GM21737 (cell line): ENCODE results near the gene MTTP.
"Not testable (repeated sequence)": the region's sequence is repeated elsewhere in the genome, so short reads cannot be mapped to it uniquely, and the experiment has no call there.

Experiments
- ATAC-seq: cut with Tn5 transposase; IDR thresholded peaks from one replicate; pipeline ENCODE4 v1.9.1; 2021; ENCODE audit warnings: mild to moderate bottlenecking, moderate library complexity; ENCODE audit not compliant: unreplicated experiment

The MTTP gene

DNA sequence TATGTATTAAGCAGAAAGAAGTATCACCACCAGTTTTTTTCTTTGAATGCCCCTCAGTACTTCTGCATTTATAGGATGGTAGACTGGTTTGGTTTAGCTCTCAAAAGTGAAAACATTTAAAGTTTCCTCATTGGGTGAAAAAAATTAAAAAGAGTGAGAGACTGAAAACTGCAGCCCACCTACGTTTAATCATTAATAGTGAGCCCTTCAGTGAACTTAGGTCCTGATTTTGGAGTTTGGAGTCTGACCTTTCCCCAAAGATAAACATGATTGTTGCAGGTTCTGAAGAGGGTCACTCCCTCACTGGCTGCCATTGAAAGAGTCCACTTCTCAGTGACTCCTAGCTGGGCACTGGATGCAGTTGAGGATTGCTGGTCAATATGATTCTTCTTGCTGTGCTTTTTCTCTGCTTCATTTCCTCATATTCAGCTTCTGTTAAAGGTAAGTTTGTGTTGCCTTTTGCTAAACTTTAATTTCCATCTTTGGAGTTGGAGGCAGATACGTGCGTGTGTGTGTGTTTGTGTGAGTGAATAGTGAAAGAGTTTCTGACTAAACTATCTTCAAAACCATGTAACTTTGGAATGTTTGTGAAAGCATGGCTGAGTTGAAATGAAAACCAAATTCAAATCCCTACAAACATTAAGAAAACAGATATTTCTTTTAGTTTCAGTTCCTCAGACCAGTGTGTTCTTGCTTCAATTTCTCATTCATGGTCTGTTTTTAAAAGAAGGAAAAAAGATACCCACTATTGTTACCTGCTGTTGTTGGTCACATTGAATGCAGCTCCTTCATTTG is at the start of gene MTTP:
TSS of gene MTTP (plus strand) at position 295 of the 795 bp plus-strand sequence. CDS start at position 381, 86 bp downstream.
- ATAC-seq: peak; percentile 78

DNA sequence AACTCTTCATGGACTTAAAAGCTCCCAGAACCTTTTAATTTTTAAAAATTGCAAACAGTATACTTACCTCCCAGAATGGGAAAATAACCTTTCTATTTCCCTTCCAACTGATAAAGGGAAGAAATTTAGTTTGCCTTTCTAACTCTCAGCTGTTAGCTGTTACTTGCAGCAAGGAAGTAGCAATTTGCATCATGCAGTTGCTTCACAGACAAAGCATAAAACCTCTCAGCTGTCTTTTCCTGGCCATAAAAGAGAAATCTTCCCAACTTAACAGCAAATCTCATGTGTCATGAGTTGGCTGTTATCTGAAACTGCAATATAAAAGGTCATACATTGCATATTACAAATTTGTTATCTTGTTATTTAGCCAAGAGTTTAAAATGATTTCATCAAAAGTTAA is 45.4 kb upstream of the MTTP start:
- no peak for ATAC-seq

DNA sequence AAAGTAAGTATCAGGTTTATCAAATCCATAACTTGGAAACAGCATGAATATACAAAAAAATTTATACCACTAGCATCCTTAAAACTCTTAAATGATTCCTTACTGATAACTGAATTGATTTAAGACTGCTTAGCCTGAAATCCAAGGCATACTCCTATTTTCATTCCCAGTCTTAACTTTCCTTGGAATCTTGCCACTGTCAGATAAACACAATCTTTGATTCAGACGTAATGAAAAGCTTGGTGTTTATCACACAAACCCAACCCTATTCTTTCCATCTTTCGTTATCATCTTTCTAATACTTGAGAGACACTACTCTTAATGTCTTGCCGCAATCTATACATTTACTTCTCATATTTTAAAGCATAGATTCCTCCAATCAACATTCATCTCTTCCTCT is 44.7 kb upstream of the MTTP start:
- no peak for ATAC-seq

DNA sequence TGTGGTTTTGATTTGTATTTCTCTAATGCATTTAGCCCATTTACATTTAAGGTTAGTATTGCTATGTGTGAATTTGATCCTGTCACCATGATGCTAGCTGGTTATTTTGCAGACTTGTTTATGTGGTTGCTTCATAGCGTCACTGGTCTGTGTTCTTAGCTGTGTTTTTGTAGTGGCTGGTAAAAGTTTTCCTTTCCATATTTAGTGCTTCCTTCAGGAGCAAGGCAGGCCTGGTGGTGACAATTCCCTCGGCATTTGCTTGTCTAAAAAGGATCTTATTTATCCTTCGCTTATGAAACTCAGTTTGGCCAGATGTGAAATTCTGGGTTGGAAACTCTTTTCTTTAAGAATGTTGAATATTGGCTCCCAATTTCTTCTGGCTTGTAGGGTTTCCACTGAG is 39.9 kb upstream of the MTTP start:
- ATAC-seq: not testable (repeated sequence)

DNA sequence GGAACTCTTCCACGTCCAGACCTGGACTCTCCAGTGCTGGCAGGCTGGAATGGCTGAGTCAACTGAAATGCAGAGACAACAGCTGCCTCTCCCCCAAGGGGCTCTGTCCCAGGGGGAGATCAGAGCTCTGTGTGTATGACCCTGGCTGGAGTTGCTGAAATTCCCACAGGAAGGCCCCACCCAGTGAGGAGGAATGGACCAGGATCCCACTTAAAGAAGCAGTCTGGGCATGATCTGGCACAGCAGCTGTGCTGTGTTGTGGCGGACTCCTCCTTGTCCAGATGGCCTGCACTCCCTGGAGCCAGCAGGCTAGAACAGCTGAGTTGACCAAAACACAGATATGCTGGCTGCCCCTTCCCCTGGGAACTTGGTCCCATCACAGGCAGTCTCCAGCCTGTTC is 38.4 kb upstream of the MTTP start:
- no peak for ATAC-seq

DNA sequence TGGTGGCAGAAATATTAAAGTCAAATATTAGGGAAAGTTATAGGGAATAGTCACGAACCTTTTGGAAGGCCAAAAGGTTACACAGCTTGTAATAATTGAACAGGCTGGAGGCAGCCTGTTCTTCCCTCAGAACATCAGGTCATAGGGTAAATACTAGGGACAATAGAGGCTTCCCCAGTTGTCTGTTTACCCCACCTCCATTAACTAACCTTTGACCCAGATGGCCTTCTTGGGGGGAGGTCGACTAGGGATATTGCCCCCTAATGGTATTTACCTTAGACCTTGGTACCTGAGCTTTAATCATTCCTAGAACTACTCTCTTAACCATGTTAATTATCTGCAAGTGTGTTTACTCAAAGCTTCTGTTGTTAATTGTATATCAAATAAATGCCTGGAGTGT is 37.8 kb upstream of the MTTP start:
- ATAC-seq: no peak

GRCh38 chr4:99537674-99538073 is 37.0 kb upstream of the MTTP start:
- no peak for ATAC-seq

DNA sequence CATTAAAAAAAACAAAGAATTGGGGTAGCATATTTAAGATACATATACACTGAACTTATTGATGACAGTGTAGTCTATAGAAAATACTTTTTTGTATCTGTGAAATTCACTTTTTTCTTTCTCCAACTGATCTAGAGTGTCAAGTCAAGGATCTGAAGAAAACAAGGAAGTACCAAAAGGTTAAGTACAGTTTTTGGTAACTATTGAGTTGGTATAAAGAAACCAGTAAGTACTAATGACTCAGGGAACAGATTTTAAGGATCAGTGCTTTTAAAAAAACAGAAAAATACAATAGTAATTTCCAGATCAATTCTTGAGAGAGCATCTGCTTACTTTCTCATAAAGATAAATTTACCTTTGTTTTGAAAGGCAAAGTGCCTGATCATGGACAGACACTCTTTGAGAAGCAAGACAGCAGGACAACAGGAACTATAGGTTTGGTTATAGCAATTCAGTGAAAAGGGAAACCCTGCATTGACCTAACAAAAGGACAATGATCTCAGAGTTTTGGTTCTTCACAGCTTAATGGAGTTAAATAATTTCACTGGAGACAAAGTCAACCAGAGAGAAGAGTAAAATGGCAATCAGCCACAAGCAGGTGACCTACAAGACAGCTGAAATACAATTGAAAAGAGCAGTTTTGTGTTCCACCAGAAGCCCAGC is 34.2 kb upstream of the MTTP start:
- ATAC-seq: no peak

DNA sequence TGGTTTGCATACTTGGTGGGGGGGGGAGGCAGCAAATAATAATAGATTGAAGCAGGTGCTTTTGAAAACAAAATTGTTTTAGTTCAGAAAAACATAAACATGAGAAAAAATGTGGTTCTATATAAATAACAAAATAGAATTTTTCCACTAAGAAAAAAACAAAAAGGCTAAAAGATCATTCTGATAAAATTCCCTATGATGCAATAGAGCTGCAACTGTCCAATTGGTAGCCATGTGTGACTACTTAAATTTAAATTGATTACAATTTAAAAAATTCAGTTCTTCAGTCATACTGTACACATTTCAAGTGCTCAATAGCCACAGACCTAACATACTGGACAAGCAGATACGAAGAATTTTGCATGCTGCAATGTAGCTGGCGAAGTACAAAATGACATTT is 21.8 kb upstream of the MTTP start:
- ATAC-seq: no peak

GRCh38 chr4:99563310-99564186 is 11.1 kb upstream of the MTTP start, which contains the start of gene TRMT10A:
Gene TRMT10A, minus strand, starts transcription at chr4:99564039. Its CDS starts 4,701 bp downstream, at chr4:99559338.
- ATAC-seq: peak; percentile 92

DNA sequence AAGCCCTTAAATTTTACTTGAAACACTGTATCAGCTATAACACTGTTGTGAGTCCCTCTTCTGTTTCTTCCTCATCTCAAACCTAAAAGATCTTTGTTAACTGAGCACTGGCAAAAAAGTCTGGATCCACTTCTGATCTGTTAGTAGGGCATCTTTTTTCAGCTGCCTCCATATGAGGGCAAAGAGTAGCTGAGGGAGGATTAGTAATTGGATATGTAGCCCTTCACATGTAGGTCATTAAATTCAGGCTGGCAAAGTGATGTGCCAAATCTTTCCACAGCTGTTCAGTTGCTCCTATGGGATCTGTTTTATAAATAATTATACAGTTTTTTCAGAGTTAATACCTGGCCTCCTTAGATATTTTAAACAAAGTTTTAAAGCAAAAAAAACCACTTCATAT is 9.7 kb upstream of the MTTP start:
- no peak for ATAC-seq

- no peak for ATAC-seq
These were observed 2.7 kb upstream of the MTTP start for GRCh38 chr4:99571883-99572282.

DNA sequence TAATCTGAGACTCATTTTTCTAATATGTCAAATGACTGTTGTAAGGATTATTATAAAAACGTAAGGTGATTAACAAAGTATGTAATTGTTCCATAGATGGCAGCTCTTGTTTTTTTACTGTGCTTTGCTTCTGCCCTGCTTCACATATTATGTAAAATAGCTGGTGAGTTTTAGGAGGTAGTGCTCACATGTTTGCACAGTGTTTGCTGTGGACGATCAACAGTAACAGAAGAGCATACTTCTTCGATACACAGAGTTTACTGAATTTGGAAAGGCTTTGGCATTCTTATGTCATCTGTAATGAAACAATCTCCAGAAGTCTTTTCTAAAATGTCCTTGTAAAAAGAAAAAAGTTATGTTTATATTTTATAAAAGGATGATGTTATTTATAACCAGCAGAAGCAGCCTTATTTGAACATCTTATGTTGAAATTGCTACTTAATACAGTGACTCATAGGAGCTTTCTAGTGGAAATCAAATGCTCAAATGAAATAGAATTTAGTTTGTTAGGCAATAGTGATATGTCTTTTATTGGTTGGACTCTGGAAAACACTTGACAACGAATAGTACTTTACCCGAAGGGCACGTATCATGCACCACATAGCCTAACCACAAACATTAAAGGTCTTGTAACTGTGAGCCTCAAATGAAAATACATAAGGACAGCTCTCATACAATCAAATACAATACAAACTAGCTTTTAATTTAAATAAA is 1.9 kb upstream of the MTTP start:
- no peak for ATAC-seq

GRCh38 chr4:99573735-99574368 is 772 bp upstream of the MTTP start:
- no peak for ATAC-seq

DNA sequence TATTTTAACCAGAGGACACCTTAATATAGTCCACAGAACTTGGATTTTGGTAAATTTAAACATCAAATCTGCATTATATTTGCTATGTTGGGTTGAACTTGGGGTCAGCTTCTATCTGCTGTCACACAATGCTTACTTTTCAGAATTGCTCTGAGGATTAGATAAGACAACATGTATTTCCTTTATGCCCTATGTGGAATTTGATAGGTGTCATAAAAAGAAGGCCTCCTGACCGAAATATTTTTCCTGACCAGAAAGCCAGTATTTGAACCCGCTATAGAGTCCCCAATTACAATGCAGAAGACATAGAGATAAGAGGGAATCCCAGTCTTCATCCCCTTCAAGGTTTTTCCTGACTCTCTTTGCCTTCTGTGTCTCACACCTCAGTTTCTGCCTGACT is 4.1 kb downstream of the MTTP start:
- ATAC-seq: no peak

DNA sequence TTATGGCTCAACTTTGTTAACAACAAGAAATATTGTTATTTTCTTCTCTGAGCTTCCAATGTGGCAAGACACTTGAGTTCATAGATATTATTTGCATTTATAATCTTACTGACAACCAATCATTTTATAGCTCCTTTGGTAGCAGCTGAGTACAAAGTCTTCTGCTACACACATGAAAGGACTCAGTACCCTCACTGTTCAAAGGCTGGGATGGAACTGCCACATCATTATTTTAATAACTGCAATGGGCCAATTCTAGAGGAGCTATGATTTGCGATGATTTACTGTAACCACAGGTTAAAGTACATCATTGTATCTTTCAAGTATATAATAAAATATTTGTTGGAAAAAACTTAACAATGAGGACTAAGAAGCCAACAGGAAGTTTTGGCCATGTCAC is 10.9 kb downstream of the MTTP start:
- ATAC-seq: no peak

GRCh38 chr4:99586322-99586721 is 11.7 kb downstream of the MTTP start:
- ATAC-seq: no peak

DNA sequence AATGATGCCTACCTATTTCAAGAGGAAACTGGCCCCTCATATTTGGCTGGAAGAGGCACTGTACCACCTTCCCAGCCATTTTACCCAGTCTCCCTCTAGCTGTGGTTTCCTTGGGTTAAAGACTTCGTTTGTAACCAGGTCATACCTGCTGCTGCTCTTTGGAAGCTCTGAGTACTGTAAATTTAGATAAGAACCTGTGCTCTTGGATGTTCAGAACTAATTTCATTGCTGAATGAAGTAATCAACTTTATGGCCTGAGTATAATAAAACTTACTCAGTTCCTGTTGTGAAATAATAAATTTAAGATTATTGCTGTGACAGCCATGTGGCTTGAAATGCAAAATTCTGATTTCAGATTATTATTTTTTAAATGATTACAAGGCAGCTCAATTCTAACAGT is 12.2 kb downstream of the MTTP start:
- no peak for ATAC-seq

- no peak for ATAC-seq
These were observed 12.7 kb downstream of the MTTP start for GRCh38 chr4:99587309-99587708.

GRCh38 chr4:99587803-99588202 is 13.2 kb downstream of the MTTP start:
- no peak for ATAC-seq
